ENCODE results near the gene KCNH4.

Gene KCNH4

GRCh38 chr17:42118545-42118944 is 62.4 kb downstream of the KCNH4 start:
- Histone ChIP-seq H3K9me3 (ENCODE audit: insufficient read depth, low read length, severe bottlenecking) (no peaks in the 10 kb centered on the region), H3K9ac (ENCODE audit: low read depth, low read length) (no peak overlapping the region), H3K4me2 (ENCODE audit: insufficient read depth, low read length) (no peak overlapping the region), H3K4me3 (ENCODE audit: low read depth in 1 of 2, low read length in 2 of 2) (no peak overlapping the region), H3K27me3 (ENCODE audit: insufficient read depth, low read length, poor library complexity) (no peaks in the 10 kb centered on the region), H3K4me1 (ENCODE audit: insufficient read depth, low read length) (peaks cover 52% of the 10 kb centered on the region), H3K36me3 (ENCODE audit: insufficient read depth, low read length) (peaks cover 63% of the 10 kb centered on the region), H2AFZ (ENCODE audit: low read depth, low read length) (no peak overlapping the region), H3K27ac (ENCODE audit: low read length) (no peak overlapping the region), H4K20me1 (ENCODE audit: insufficient read depth, low read length) (no peaks in the 10 kb centered on the region), H3K79me2 (ENCODE audit: insufficient read depth, low read length) (peaks cover 14% of the 10 kb centered on the region)
- ATAC-seq (ENCODE audit: insufficient read depth, low read depth) (no peak), DNase-seq (peak; percentile 57)
- no peak for TF ChIP-seq EZH2 (IDR thresholded peaks at IDR 0.05; ENCODE audit: borderline replicate concordance, low read depth, low read length, severe bottlenecking)
- TF ChIP-seq CTCF (IDR thresholded peaks at IDR 0.05; ENCODE audit: borderline replicate concordance, extremely low read depth, low read length, poor library complexity, severe bottlenecking) = peak; percentile 67

- Histone ChIP-seq H3K4me3 (ENCODE audit: low read depth in 1 of 2, low read length in 2 of 2) (no peak overlapping the region), H3K79me2 (ENCODE audit: insufficient read depth, low read length) (peaks cover 14% of the 10 kb centered on the region), H3K4me2 (ENCODE audit: insufficient read depth, low read length) (no peak overlapping the region), H2AFZ (ENCODE audit: low read depth, low read length) (no peak overlapping the region), H3K27ac (ENCODE audit: low read length) (no peak overlapping the region), H3K9ac (ENCODE audit: low read depth, low read length) (no peak overlapping the region), H4K20me1 (ENCODE audit: insufficient read depth, low read length) (no peaks in the 10 kb centered on the region), H3K4me1 (ENCODE audit: insufficient read depth, low read length) (peaks cover 56% of the 10 kb centered on the region), H3K36me3 (ENCODE audit: insufficient read depth, low read length) (peaks cover 64% of the 10 kb centered on the region), H3K9me3 (ENCODE audit: insufficient read depth, low read length, severe bottlenecking) (no peaks in the 10 kb centered on the region), H3K27me3 (ENCODE audit: insufficient read depth, low read length, poor library complexity) (no peaks in the 10 kb centered on the region)
- ATAC-seq (ENCODE audit: insufficient read depth, low read depth) (no peak), DNase-seq (no peak)
- TF ChIP-seq CTCF (IDR thresholded peaks at IDR 0.05; ENCODE audit: borderline replicate concordance, extremely low read depth, low read length, poor library complexity, severe bottlenecking) (no peak), EZH2 (IDR thresholded peaks at IDR 0.05; ENCODE audit: borderline replicate concordance, low read depth, low read length, severe bottlenecking) (no peak)
Measured at GRCh38 chr17:42118126-42118510, 62.8 kb downstream of the KCNH4 start.

- peaks cover 62% of the 10 kb centered on the region for H3K4me1 ChIP-seq (ENCODE audit: insufficient read depth, low read length)
- H3K4me3 ChIP-seq (ENCODE audit: low read depth in 1 of 2, low read length in 2 of 2) = no peak overlapping the region
- H3K27ac ChIP-seq (ENCODE audit: low read length) = no peak overlapping the region
- no peak overlapping the region for H3K4me2 ChIP-seq (ENCODE audit: insufficient read depth, low read length)
- no peaks in the 10 kb centered on the region for H3K9me3 ChIP-seq (ENCODE audit: insufficient read depth, low read length, severe bottlenecking)
- no peak for ATAC-seq (ENCODE audit: insufficient read depth, low read depth)
- H3K36me3 ChIP-seq (ENCODE audit: insufficient read depth, low read length) = peaks cover 62% of the 10 kb centered on the region
- DNase-seq = no peak
- no peak for TF ChIP-seq CTCF (IDR thresholded peaks at IDR 0.05; ENCODE audit: borderline replicate concordance, extremely low read depth, low read length, poor library complexity, severe bottlenecking)
- peaks cover 14% of the 10 kb centered on the region for H3K79me2 ChIP-seq (ENCODE audit: insufficient read depth, low read length)
- no peak overlapping the region for H2AFZ ChIP-seq (ENCODE audit: low read depth, low read length)
- no peak overlapping the region for H3K9ac ChIP-seq (ENCODE audit: low read depth, low read length)
- no peaks in the 10 kb centered on the region for H4K20me1 ChIP-seq (ENCODE audit: insufficient read depth, low read length)
- no peaks in the 10 kb centered on the region for H3K27me3 ChIP-seq (ENCODE audit: insufficient read depth, low read length, poor library complexity)
Measured at GRCh38 chr17:42117397-42118125, 63.4 kb downstream of the KCNH4 start.

All from DND-41 (cell line).